Right atrium auricular region (tissue), 2 donors: ENCODE results near the gene TMEM176B. TPM values are rescaled to one million over a fixed set of nuclear protein-coding genes. Genes with fewer than 3 reads are reported as not detected.

Experiments
- DNase-seq: peaks from one replicate; pipeline ENCODE4 v3.0.0-alpha.2; 2019; ENCODE audit warnings: low spot score
- H3K27ac ChIP-seq, 2 donors: fragments of 200-600 bp; sonication (generic); 1 replicate in 1 of 2; 2 replicates in 1 of 2; pipeline ENCODE4 v1.5.1; 2016 to 2019
- H3K27me3 ChIP-seq, 2 donors: fragments of 200-600 bp; sonication (generic); one replicate each; pipeline versions ENCODE4 v1.5.1 to v1.6.0; 2017 to 2019
- H3K36me3 ChIP-seq: fragments of 200-600 bp; sonication (generic); one replicate; pipeline ENCODE4 v1.5.1; 2016
- H3K4me1 ChIP-seq, 2 donors: fragments of 200-600 bp; sonication (generic); one replicate each; pipeline versions ENCODE4 v1.5.1 to v1.6.0; 2017 to 2019
- H3K4me3 ChIP-seq, 2 donors: fragments of 200-600 bp; sonication (generic); 1 replicate in 1 of 2; 2 replicates in 1 of 2; pipeline ENCODE4 v1.5.1; 2017 to 2019; ENCODE audit warnings: mild to moderate bottlenecking in 1 of 2, moderate library complexity in 1 of 2
- H3K9me3 ChIP-seq, 2 donors: fragments of 200-600 bp; sonication (generic); one replicate each; pipeline ENCODE4 v1.5.1; 2019
- CTCF ChIP-seq, 2 donors: fragments of 200-600 bp; sonication (generic); IDR thresholded peaks; one replicate each; pipeline ENCODE4 v1.5.1; 2019; ENCODE audit warnings: antibody characterized with exemption in 2 of 2
- total RNA-seq, 2 donors: library from RNA; depleted of rRNA; stranded (reverse); fragments of >200 nt; gene quantifications; one replicate each; pipeline ENCODE4 v1.1.0, GENCODE V29; 2016

The TMEM176B gene
- total RNA-seq, 2 donors from 2014 or later = 162 to 227 TPM

- no peak for DNase-seq
- no peak overlapping the region for H3K4me3 ChIP-seq
- peak overlapping the region; percentile 0 to 54 for H3K27ac ChIP-seq
- no peaks in the 10 kb centered on the region for H3K27me3 ChIP-seq
- H3K36me3 ChIP-seq = no peaks in the 10 kb centered on the region
- peaks cover 0 to 30% of the 10 kb centered on the region in 2 donors for H3K4me1 ChIP-seq
- TF ChIP-seq CTCF (IDR thresholded peaks at IDR 0.05) = no peak
- no peaks in the 10 kb centered on the region for H3K9me3 ChIP-seq
Measured at GRCh38 chr7:150756166-150756565, 44.0 kb downstream of the TMEM176B start.

GRCh38 chr7:150755473-150756099, 44.6 kb downstream of the TMEM176B start:
- Histone ChIP-seq H3K9me3 (no peaks in the 10 kb centered on the region), H3K4me3 (no peak overlapping the region), H3K27me3 (no peaks in the 10 kb centered on the region), H3K36me3 (no peaks in the 10 kb centered on the region), H3K4me1 (peaks cover 0 to 32% of the 10 kb centered on the region in 2 donors), H3K27ac (peak overlapping the region; percentile 0 to 54)
- no peak for DNase-seq
- no peak for TF ChIP-seq CTCF (IDR thresholded peaks at IDR 0.05)

GRCh38 chr7:150754951-150755350, 45.2 kb downstream of the TMEM176B start:
- H3K27ac ChIP-seq = peak overlapping the region; percentile 0 to 78
- no peaks in the 10 kb centered on the region for H3K27me3 ChIP-seq
- no peaks in the 10 kb centered on the region for H3K9me3 ChIP-seq
- H3K36me3 ChIP-seq = no peaks in the 10 kb centered on the region
- TF ChIP-seq CTCF (IDR thresholded peaks at IDR 0.05) = no peak
- peaks cover 0 to 32% of the 10 kb centered on the region in 2 donors for H3K4me1 ChIP-seq
- H3K4me3 ChIP-seq = no peak overlapping the region
- DNase-seq = no peak

GRCh38 chr7:150753826-150754603, 46.1 kb downstream of the TMEM176B start:
- Histone ChIP-seq H3K36me3 (no peaks in the 10 kb centered on the region), H3K4me3 (no peak overlapping the region), H3K27ac (peak overlapping the region in 1 of 2 donors; percentile 78), H3K9me3 (no peaks in the 10 kb centered on the region), H3K4me1 (peaks cover 0 to 32% of the 10 kb centered on the region in 2 donors), H3K27me3 (no peaks in the 10 kb centered on the region)
- no peak for DNase-seq
- peak in 1 of 2 donors; percentile 45 for TF ChIP-seq CTCF (IDR thresholded peaks at IDR 0.05)

GRCh38 chr7:150753239-150753638, 46.9 kb downstream of the TMEM176B start:
- Histone ChIP-seq H3K36me3 (no peaks in the 10 kb centered on the region), H3K9me3 (no peaks in the 10 kb centered on the region), H3K4me3 (no peak overlapping the region), H3K27me3 (no peaks in the 10 kb centered on the region), H3K4me1 (peaks cover 0 to 32% of the 10 kb centered on the region in 2 donors), H3K27ac (peak overlapping the region; percentile 36 to 78)
- no peak for DNase-seq
- TF ChIP-seq CTCF (IDR thresholded peaks at IDR 0.05) = no peak
